HepG2 (cell line): Measurements from ENCODE around the gene SNED1. TPM values are rescaled to one million over a fixed set of nuclear protein-coding genes. Genes with fewer than 3 reads are reported as not detected.

Experiments
- HNF4A ChIP-seq: sonication (generic); formaldehyde crosslinking; IDR thresholded peaks from 2 replicates; pipeline ENCODE4 v1.4.0; 2020; ENCODE audit warnings: missing genetic modification reagents
- KDM3A ChIP-seq: IDR thresholded peaks from 2 replicates; pipeline ENCODE4 v1.6.1; 2018; ENCODE audit warnings: low read depth, missing compliant biosample characterization
- MTF2 ChIP-seq: sonication (generic); formaldehyde crosslinking; IDR thresholded peaks from 2 replicates; pipeline ENCODE4 v1.5.0; 2020; ENCODE audit warnings: missing genetic modification reagents, borderline replicate concordance
- SRSF9 ChIP-seq: fragments of 200-400 bp; formaldehyde crosslinking; IDR thresholded peaks from 2 replicates; pipeline ENCODE4 v1.6.1; 2018; ENCODE audit warnings: borderline replicate concordance, mild to moderate bottlenecking, low read depth, low read length; ENCODE audit not compliant: insufficient read depth, poor library complexity, severe bottlenecking
- ZNF550 ChIP-seq: sonication (generic); formaldehyde crosslinking; IDR thresholded peaks from 2 replicates; pipeline ENCODE4 v1.4.0; 2020; ENCODE audit warnings: mild to moderate bottlenecking, missing genetic modification reagents, borderline replicate concordance
- polyA plus RNA-seq, 8 experiments: library from polyadenylated mRNA; depleted of rRNA in 3 of 8; stranded (reverse) in 7 of 8; unstranded in 1 of 8; fragments of >200 nt; fragmentation: Illumina TruSeq in 4 of 8; extraction: Trizol in 4 of 8; gene quantifications; 2 replicates each; pipeline versions ENCODE4 v1.2.1 to v1.2.3, GENCODE V29; 2011 to 2016; ENCODE audit warnings: low read depth in 4 of 8, missing spikeins in 1 of 8, mixed read lengths in 1 of 8; ENCODE audit not compliant: insufficient read depth in 1 of 8
- total RNA-seq, 5 experiments: library from RNA; depleted of rRNA; stranded (reverse); fragments of >200 nt; fragmentation: Illumina TruSeq; extraction: Trizol; gene quantifications; 2 replicates each; pipeline ENCODE4 v1.2.3, GENCODE V29; 2016; ENCODE audit warnings: low read depth in 1 of 5
- TF ChIP-seq, protein P1 (sequence below): sonication (generic); formaldehyde crosslinking; IDR thresholded peaks from 2 replicates; pipeline ENCODE4 v1.8.0; 2022; ENCODE audit warnings: mild to moderate bottlenecking, missing genetic modification reagents, moderate library complexity
- TF ChIP-seq, protein P2 (sequence below): sonication (generic); formaldehyde crosslinking; IDR thresholded peaks from 2 replicates; pipeline ENCODE4 v1.5.0; 2020; ENCODE audit warnings: missing genetic modification reagents, mild to moderate bottlenecking, borderline replicate concordance
- TF ChIP-seq, protein P3 (sequence below): sonication (generic); formaldehyde crosslinking; IDR thresholded peaks from 2 replicates; pipeline ENCODE4 v1.4.0; 2020; ENCODE audit warnings: missing genetic modification reagents
- TF ChIP-seq, protein P4 (sequence below): sonication (generic); formaldehyde crosslinking; IDR thresholded peaks from 2 replicates; pipeline ENCODE4 v1.4.0; 2020; ENCODE audit warnings: missing genetic modification reagents
- TF ChIP-seq, protein P5 (sequence below): sonication (generic); formaldehyde crosslinking; IDR thresholded peaks from 2 replicates; pipeline ENCODE4 v1.8.0; 2022; ENCODE audit warnings: mild to moderate bottlenecking, missing genetic modification reagents, moderate library complexity

Gene SNED1
- total and polyA plus RNA-seq, 2 of the 13 experiments (the other 11 are each of a cell fraction or from before 2014, with no cell fraction given) = 0.15 to 0.65 TPM

DNA sequence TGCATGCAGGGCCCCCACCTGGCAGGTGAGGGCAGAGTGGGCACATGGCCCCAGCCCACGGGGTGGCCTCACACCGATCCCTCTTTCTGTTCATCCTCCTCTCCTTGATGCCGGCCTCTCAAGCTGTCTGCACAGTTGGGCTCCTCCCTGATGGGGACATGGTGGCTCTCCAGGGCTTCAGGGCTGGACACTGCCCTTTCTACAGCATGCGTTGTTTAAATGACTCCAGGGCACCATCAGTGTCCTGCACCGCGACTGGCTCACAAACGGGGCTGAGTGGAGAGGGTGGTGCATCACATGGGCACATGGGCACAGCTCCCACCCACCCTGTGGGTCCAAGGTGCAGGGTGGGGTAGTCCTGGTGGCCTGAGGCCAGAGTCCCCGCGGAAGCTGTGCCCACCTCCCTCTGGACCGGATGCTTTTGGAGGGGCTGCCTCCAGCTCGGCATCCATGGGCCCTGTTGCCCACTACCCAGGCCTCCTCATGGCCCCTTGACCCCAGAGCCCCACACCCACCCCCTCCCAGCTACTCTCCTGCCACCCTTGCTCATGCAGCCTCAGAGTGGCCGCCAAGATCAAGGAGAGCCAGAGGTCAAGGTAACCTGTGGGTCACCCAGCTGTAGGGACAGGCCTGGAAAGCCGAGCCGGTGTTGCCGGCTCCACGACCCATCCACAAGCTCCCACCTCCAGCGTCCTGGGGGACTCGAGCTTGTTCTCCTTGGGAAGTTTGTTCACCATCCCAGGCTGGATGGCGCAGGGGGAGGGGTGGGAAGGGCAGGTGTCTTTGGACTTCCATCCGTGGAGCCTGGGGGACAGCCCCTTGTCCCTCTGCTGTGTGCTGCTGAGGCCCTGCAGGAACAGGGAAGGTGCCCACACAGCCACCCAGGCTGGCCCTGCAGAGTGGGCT, 12.3 kb upstream of the SNED1 start (continued):
- TF ChIP-seq, protein P1, sequence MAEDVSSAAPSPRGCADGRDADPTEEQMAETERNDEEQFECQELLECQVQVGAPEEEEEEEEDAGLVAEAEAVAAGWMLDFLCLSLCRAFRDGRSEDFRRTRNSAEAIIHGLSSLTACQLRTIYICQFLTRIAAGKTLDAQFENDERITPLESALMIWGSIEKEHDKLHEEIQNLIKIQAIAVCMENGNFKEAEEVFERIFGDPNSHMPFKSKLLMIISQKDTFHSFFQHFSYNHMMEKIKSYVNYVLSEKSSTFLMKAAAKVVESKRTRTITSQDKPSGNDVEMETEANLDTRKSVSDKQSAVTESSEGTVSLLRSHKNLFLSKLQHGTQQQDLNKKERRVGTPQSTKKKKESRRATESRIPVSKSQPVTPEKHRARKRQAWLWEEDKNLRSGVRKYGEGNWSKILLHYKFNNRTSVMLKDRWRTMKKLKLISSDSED (CRISPR knock-in tag) = no peak
- TF ChIP-seq HNF4A (CRISPR knock-in tag) (peak; percentile 5; the same call in 1 of the 2 replicates), SRSF9 (no peak), MTF2 (no peak), KDM3A (CRISPR knock-in tag) (no peak), ZNF550 (CRISPR knock-in tag) (no peak)
- TF ChIP-seq, protein P2, sequence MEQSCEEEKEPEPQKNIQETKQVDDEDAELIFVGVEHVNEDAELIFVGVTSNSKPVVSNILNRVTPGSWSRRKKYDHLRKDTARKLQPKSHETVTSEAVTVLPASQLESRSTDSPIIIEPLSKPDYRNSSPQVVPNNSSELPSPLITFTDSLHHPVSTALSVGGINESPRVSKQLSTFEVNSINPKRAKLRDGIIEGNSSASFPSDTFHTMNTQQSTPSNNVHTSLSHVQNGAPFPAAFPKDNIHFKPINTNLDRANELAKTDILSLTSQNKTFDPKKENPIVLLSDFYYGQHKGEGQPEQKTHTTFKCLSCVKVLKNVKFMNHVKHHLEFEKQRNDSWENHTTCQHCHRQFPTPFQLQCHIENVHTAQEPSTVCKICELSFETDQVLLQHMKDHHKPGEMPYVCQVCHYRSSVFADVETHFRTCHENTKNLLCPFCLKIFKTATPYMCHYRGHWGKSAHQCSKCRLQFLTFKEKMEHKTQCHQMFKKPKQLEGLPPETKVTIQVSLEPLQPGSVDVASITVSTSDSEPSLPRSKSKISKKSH (CRISPR knock-in tag) = no peak
- TF ChIP-seq, protein P3, sequence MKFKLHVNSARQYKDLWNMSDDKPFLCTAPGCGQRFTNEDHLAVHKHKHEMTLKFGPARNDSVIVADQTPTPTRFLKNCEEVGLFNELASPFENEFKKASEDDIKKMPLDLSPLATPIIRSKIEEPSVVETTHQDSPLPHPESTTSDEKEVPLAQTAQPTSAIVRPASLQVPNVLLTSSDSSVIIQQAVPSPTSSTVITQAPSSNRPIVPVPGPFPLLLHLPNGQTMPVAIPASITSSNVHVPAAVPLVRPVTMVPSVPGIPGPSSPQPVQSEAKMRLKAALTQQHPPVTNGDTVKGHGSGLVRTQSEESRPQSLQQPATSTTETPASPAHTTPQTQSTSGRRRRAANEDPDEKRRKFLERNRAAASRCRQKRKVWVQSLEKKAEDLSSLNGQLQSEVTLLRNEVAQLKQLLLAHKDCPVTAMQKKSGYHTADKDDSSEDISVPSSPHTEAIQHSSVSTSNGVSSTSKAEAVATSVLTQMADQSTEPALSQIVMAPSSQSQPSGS (CRISPR knock-in tag) = no peak
- TF ChIP-seq, protein P4, sequence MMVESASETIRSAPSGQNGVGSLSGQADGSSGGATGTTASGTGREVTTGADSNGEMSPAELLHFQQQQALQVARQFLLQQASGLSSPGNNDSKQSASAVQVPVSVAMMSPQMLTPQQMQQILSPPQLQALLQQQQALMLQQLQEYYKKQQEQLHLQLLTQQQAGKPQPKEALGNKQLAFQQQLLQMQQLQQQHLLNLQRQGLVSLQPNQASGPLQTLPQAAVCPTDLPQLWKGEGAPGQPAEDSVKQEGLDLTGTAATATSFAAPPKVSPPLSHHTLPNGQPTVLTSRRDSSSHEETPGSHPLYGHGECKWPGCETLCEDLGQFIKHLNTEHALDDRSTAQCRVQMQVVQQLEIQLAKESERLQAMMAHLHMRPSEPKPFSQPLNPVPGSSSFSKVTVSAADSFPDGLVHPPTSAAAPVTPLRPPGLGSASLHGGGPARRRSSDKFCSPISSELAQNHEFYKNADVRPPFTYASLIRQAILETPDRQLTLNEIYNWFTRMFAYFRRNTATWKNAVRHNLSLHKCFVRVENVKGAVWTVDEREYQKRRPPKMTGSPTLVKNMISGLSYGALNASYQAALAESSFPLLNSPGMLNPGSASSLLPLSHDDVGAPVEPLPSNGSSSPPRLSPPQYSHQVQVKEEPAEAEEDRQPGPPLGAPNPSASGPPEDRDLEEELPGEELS (CRISPR knock-in tag) = no peak
- TF ChIP-seq, protein P5, sequence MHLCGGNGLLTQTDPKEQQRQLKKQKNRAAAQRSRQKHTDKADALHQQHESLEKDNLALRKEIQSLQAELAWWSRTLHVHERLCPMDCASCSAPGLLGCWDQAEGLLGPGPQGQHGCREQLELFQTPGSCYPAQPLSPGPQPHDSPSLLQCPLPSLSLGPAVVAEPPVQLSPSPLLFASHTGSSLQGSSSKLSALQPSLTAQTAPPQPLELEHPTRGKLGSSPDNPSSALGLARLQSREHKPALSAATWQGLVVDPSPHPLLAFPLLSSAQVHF (CRISPR knock-in tag) = no peak
